CD4-positive, alpha-beta T cell treated with Interleukin-6 for 4 hours (primary cell): ENCODE data around the gene PDGFD.

Source experiments
- DNase-seq: peaks from one replicate; pipeline ENCODE4 v3.0.0-alpha.2; 2020; ENCODE audit warnings: mixed read lengths

Gene PDGFD

GRCh38 chr11:104092744-104093143, 71.2 kb downstream of the PDGFD start:
- DNase-seq, result no peak

DNA sequence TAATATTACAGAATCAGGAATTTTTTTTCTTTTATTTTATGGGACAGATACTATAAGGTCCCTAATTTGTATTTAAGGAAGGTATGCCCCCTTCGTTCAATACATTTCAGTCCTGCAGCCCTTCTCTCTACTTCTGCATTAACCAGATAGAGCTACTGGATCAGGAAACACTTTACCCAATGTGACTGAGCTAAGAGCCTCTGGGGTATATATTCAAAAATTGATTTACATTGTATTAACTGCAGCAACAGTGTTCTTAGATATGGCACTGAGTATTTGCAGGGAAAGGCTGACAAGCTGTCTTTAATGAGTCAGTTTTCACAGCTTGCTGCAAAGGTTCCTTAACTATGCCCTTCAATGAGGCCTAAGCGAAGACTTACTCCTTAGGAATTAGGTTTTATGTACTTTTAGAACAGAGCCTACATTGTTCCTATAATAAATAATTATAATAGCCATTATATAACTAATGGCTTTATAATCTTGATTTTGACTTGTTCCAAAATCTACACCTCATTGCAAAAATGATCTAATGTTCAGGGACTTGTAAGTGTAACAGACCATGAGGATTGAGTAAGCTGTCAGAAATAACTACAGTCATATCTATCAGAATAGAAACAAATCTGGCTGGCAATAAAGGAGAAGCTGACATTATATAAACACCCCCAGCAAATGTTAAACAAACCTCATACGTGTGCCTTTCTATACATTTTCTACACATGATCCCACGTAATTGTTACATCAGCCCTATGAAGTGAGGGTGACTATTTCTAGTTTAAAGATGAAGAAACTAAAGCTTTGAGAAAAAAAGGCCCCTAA, 72.5 kb downstream of the PDGFD start:
- DNase-seq, result no peak

GRCh38 chr11:104090767-104091166, 73.2 kb downstream of the PDGFD start:
- no peak for DNase-seq

DNA sequence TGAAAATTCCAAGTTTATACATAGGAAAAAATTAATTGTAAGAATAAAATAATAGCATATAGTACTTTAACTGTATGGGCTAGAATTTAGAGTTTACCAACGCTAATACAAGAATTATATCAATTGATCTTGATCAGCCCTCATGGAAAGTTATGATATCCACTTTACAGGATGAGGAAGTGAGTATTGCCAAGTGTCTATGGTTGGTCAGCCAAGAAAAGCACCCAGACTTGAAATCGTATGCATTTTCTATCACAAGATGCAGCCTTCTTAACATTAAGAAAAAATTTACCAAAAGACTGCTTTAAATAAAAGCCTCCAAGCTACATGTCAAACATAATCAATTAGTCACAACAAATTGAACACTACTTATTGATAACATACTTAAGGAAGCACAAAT, 74.5 kb downstream of the PDGFD start:
- no peak for DNase-seq

DNA sequence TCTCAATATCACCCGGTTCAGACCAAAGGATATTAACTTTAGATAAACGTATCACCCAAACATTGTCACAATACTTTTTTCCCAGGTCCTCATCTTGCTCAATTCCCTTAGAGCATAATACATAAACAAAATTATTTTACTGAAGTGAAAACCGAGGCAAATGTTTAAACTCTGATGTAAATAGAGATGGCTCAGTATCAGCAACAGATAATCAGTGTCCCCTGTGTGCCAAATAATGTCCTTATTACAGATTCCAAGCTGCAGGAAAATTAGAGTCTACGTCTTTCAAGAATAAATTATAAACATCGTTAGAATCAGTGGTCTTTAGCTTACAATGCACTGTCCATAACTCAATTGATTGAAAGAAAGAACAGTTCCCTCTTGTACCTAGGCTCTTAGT, 77.3 kb downstream of the PDGFD start:
- no peak for DNase-seq

- no peak for DNase-seq
These were observed 85.0 kb downstream of the PDGFD start for GRCh38 chr11:104078995-104079394.

DNA sequence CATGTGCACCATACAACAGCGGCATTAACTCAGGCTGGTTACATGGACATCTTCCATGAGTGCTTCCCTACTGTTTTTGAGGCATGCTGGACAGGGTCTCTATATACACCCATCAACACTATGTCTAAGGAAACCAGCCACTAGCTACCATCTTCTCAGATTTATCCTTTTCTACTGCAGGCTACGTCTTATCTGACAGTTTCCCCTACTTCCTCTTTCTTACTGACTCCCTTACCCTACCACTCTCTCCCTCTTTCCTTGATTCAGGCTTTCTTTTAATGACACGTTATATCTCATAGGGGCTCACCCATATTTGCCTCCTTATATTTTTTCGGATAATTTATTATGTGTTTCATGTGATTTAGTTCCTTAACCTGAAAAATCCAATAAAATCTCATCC, 85.7 kb downstream of the PDGFD start:
- DNase-seq, result no peak

GRCh38 chr11:104076455-104076854, 87.5 kb downstream of the PDGFD start:
- no peak for DNase-seq

GRCh38 chr11:104075706-104076105, 88.2 kb downstream of the PDGFD start:
- DNase-seq, result no peak

- DNase-seq, result no peak
These were observed 88.9 kb downstream of the PDGFD start for GRCh38 chr11:104075091-104075490.

- no peak for DNase-seq
These were observed 89.8 kb downstream of the PDGFD start for GRCh38 chr11:104073950-104074705.

GRCh38 chr11:104067534-104067933, 96.4 kb downstream of the PDGFD start:
- no peak for DNase-seq

DNA sequence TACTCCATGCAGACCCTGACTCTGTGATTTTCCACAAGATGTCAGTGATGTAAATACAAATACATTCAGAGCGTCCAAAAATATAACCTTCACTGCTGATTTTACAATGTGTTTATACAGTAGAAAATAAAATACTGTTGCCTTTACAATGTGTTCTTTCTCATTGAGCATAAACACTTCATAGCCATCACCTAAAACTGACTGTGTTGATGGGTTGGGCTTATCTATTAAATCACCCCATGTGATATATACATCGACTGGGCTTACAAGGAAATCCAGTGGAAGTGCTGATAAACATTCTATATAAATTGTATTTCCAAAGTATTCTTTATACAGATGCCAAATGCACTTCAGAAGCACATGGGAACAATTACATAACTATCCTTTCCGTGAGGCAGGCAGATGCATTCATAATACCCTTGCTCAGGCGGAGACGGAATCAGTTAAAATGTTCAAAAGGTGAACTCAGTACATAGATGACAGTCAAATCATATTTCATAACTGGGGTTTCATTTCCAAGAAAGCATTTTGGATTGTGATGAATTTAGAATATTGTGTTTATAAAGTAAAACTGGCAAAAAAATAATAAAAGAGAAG, 99.8 kb downstream of the PDGFD start:
- no peak for DNase-seq

DNA sequence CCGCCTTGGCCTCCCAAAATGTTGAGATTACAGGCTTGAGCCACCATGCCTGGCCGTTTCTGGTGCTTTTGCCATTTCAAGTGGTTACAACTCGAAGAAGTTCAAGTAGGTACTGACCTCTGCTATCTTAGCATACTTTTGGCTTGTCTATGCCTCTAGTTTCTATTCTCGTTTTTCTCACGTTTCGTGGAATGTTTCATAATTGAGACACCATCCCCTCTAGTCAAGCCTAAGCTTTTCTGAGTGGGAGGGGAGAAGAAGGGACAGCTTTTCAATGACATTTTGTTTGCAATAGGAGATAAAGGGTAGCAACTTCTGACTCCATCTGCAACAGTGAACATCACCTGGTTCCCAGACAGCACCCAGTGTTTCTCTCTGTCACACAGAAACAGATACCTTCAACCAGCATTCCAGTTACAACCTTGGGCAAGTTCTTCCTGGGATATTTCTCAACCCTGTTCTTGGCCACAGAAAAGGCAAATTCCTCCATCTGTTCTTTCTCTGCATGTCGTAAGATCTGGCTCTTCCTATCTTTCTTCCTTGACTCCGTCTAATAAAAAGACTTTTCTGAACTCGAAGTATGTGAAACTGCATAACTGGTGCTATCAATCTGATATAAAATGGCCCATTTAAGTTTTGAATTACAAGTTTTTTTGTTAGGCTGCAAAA, 102.0 kb downstream of the PDGFD start:
- DNase-seq, result no peak

DNA sequence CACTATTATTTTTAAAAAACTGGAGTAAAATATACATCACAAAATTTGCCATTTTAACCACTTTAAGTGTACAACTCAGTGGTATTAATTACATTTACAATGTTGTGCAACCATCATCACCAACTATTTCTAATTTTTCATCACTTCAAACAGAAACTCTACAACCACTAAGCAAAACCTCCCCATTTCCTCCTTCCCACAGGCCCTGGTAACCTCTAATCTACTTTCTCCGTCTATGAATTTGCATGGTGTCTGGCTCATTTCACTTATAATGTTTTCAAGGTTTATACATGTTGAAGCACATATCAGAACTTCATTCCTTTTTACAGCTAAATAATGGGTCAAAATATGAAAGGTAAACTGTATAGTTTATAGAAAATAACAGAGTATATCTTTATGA, 103.1 kb downstream of the PDGFD start:
- DNase-seq, result no peak

GRCh38 chr11:104060004-104060794, 103.7 kb downstream of the PDGFD start:
- no peak for DNase-seq

DNA sequence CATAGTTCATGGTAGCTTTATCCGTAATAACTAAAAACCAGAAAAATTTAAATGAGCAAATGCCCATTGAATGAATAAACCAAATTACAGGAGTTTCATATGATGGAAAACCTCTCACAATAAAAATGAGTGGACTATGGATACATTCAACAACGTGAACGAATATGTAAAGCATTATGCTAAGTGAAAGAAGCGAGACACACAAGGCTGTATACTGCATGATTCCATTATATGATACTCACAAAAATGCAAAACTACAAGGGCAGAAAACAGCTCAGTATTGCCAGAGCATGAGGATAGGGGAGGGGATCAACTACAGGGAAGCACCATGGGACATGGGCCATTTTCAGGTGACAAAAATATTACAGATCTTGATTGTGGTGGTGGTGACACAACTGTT, 105.3 kb downstream of the PDGFD start:
- DNase-seq, result no peak

DNA sequence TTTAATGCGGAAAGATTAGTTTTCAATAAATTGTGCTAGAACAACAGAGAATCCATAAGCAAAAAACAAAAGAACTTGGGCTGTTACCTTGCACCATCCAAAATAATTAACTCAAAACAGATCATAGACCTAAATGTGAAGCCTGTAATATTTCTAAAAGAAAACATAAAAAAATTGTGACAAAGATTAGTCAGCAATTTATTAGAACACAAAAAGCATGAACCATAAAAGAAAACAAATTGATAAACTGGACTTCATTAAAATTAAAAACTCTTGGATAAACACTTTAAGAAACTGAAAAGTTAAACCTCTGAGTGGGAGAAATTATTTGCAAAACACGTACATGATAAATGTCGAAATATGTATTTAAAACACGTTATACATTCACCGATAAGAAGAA, 106.0 kb downstream of the PDGFD start:
- no peak for DNase-seq

- DNase-seq, result no peak
These were observed 108.4 kb downstream of the PDGFD start for GRCh38 chr11:104055596-104055995.

DNA sequence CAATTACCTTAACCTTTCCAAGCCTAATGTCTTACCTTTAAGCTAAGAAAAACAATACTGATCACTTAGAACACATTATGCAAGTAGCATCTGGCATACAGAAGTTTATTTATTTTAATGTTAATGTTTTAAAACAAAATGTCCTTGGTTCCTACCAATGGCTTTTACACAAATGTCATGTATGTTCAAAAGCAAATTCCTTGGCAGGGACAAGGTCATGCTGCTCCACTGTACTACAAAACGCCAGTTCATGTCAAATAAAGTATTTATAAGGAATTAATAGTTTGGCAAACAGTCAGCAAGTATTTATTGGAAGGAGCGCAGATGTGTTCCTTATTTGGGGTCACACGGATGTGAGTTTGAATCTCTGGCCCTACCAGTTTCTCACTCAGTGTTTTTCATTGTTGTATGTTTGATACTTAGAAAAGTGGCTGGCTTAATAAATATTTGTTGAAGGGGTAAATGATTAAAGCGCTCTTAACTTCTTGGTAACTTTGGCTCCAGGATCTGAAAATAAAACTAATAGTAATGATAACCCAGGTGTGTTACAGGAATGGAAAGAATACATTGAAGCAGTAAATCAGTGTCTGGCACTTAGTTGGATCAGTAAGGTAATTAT, 108.9 kb downstream of the PDGFD start:
- DNase-seq, result no peak

GRCh38 chr11:104053743-104054478, 110.0 kb downstream of the PDGFD start:
- DNase-seq, result no peak
